ENCODE measurements around the gene TTLL7. TPM values are rescaled to one million over a fixed set of nuclear protein-coding genes. Genes with fewer than 3 reads are reported as not detected.

Gene TTLL7
- polyA plus RNA-seq, 2 of the 4 experiments (the other 2 are of a cell fraction): 1.6 to 5.7 TPM

DNA sequence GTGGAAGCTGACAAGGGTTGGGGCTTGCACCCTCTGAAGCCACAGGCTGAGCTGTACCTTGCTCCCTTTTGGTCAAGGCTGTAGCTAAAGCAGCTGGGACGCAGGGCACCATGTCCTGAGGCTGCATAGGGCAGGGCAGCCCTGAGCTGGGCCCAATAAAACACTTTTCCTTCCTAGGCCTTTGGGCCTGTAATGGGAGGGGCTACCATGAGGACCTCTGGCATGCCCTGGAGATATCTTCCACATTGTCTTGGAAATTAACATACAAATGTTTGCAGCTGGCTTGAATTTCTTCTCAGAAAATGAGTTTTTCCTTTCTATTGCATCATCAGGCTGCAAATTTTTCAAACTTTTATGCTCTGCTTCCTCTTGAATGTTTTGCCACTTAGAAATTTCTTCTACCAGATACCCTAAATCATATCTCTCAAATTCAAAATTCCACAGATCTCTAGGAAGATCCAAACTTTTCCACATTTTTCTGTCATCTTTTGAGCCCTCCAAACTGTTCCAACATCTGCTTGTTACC lies 32.9 kb upstream of the TTLL7 start (continued):
- no peak for TF ChIP-seq ATOH8 (CRISPR knock-in tag; IDR thresholded peaks at IDR 0.05; ENCODE audit: low read depth)
- TF ChIP-seq BHLHE40 (IDR thresholded peaks at IDR 0.05; ENCODE audit: low read depth, low read length): no peak
- no peak for TF ChIP-seq HOXB5 (CRISPR knock-in tag; IDR thresholded peaks at IDR 0.05)
- TF ChIP-seq NFE2L2 (conservative IDR thresholded peaks at IDR 0.05; ENCODE audit: low read length): no peak
- no peak for TF ChIP-seq FOSL2 (IDR thresholded peaks at IDR 0.05)
- TF ChIP-seq FOSL2 (CRISPR knock-in tag; IDR thresholded peaks at IDR 0.05): no peak
- TF ChIP-seq MAZ (IDR thresholded peaks at IDR 0.05; ENCODE audit: borderline replicate concordance, low read depth, low read length): no peak
- TF ChIP-seq MAFK (IDR thresholded peaks at IDR 0.05; ENCODE audit: partially characterized antibody): no peak
- no peak for TF ChIP-seq RFX5 (IDR thresholded peaks at IDR 0.05)

- H3K4me2 ChIP-seq: no peak overlapping the region
- DNase-seq (ENCODE audit: low read depth in 1 of 2, low spot score in 1 of 2): no peak
- no peak for ATAC-seq
- H3K27ac ChIP-seq: no peak overlapping the region
- ChIA-PET CTCF (no interaction called here), POLR2A (no interaction called here)
- no peaks in the 10 kb centered on the region for H3K9me3 ChIP-seq
- no peaks in the 10 kb centered on the region for H3K4me1 ChIP-seq
- no peak overlapping the region for H3K4me3 ChIP-seq
- WGBS (ENCODE audit: missing lambda C conversion rate): 89% methylated on average over 2 of the region's 2 CpGs
- no peak for FAIRE-seq
- TF ChIP-seq EHMT2 (IDR thresholded peaks at IDR 0.05; ENCODE audit: low read depth) (no peak), CTCF (IDR thresholded peaks at IDR 0.05) (no peak), FOXS1 (CRISPR knock-in tag; IDR thresholded peaks at IDR 0.05) (no peak), SREBF2 (IDR thresholded peaks at IDR 0.05) (no peak), CBX2 (IDR thresholded peaks at IDR 0.05; ENCODE audit: borderline replicate concordance, low read depth) (no peak), POLR2AphosphoS2 (conservative IDR thresholded peaks at IDR 0.05; ENCODE audit: low read length) (no peak), NFE2L2 (conservative IDR thresholded peaks at IDR 0.05; ENCODE audit: low read length) (no peak), MYC (IDR thresholded peaks at IDR 0.05; ENCODE audit: borderline replicate concordance, low read length) (no peak)
Observed at GRCh38 chr1:84027368-84027767, 28.4 kb upstream of the TTLL7 start.

GRCh38 chr1:84025966-84026365 lies 27.0 kb upstream of the TTLL7 start:
- 53% methylated on average over 3 of the region's 3 CpGs for WGBS (ENCODE audit: missing lambda C conversion rate)
- POLR2A ChIA-PET: no interaction called here

GRCh38 chr1:84021822-84022221 lies 22.9 kb upstream of the TTLL7 start:
- Histone ChIP-seq H3K9me3 (no peaks in the 10 kb centered on the region), H3K27ac (no peak overlapping the region), H3K4me1 (no peaks in the 10 kb centered on the region), H3K4me3 (no peak overlapping the region), H3K4me2 (no peak overlapping the region)
- CTCF ChIA-PET: no interaction called here
- no peak for DNase-seq (ENCODE audit: low read depth in 1 of 2, low spot score in 1 of 2)
- no peak for FAIRE-seq
- WGBS (ENCODE audit: missing lambda C conversion rate): 56% methylated on average over 6 of the region's 6 CpGs
- ATAC-seq: no peak
- TF ChIP-seq RAD21 (conservative IDR thresholded peaks at IDR 0.05 in 1 of 2, IDR thresholded peaks at IDR 0.05 in 1 of 2) (no peak), RFX5 (IDR thresholded peaks at IDR 0.05) (no peak), HDAC2 (IDR thresholded peaks at IDR 0.05) (no peak), KDM1A (IDR thresholded peaks at IDR 0.05; ENCODE audit: low read depth) (no peak), CBX2 (IDR thresholded peaks at IDR 0.05; ENCODE audit: borderline replicate concordance, low read depth) (no peak), MAZ (IDR thresholded peaks at IDR 0.05; ENCODE audit: borderline replicate concordance, low read depth, low read length) (no peak), MAFK (IDR thresholded peaks at IDR 0.05; ENCODE audit: partially characterized antibody) (no peak), RARB (CRISPR knock-in tag; IDR thresholded peaks at IDR 0.05) (no peak), HOXB5 (CRISPR knock-in tag; IDR thresholded peaks at IDR 0.05) (no peak), HOXB13 (CRISPR knock-in tag; IDR thresholded peaks at IDR 0.05; ENCODE audit: low read depth) (no peak), FOSB (CRISPR knock-in tag; IDR thresholded peaks at IDR 0.05) (no peak), NPAS2 (CRISPR knock-in tag; IDR thresholded peaks at IDR 0.05; ENCODE audit: borderline replicate concordance) (no peak), FOXS1 (CRISPR knock-in tag; IDR thresholded peaks at IDR 0.05) (no peak), CBX8 (IDR thresholded peaks at IDR 0.05) (no peak)
- TF ChIP-seq, protein P1, sequence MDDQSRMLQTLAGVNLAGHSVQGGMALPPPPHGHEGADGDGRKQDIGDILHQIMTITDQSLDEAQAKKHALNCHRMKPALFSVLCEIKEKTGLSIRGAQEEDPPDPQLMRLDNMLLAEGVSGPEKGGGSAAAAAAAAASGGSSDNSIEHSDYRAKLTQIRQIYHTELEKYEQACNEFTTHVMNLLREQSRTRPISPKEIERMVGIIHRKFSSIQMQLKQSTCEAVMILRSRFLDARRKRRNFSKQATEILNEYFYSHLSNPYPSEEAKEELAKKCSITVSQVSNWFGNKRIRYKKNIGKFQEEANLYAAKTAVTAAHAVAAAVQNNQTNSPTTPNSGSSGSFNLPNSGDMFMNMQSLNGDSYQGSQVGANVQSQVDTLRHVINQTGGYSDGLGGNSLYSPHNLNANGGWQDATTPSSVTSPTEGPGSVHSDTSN (IDR thresholded peaks at IDR 0.05): no peak
- POLR2A ChIA-PET: no interaction called here

More at GRCh38 chr1:84025966-84026365, 27.0 kb upstream of the TTLL7 start:
- no peaks in the 10 kb centered on the region for H3K9me3 ChIP-seq
- DNase-seq (ENCODE audit: low read depth in 1 of 2, low spot score in 1 of 2) (no peak), ATAC-seq (no peak), FAIRE-seq (no peak)
- no peak overlapping the region for H3K4me2 ChIP-seq
- CTCF ChIA-PET: no interaction called here
- H3K4me1 ChIP-seq: no peaks in the 10 kb centered on the region
- no peak overlapping the region for H3K27ac ChIP-seq
- no peak for TF ChIP-seq HOXB13 (CRISPR knock-in tag; IDR thresholded peaks at IDR 0.05; ENCODE audit: low read depth)
- TF ChIP-seq CBX8 (IDR thresholded peaks at IDR 0.05): no peak
- TF ChIP-seq RNF2 (IDR thresholded peaks at IDR 0.05; ENCODE audit: borderline replicate concordance, low read depth): no peak
- no peak for TF ChIP-seq RCOR1 (IDR thresholded peaks at IDR 0.05; ENCODE audit: low read depth, low read length)
- no peak overlapping the region for H3K4me3 ChIP-seq
